ENCODE data around the gene ECHS1. TPM values are rescaled to one million over a fixed set of nuclear protein-coding genes. Genes with fewer than 3 reads are reported as not detected.

ECHS1 gene
- polyA plus RNA-seq, 1 of the 3 experiments (the other 2 are of a cell fraction), result 97.8 TPM

- TF ChIP-seq, protein P1, sequence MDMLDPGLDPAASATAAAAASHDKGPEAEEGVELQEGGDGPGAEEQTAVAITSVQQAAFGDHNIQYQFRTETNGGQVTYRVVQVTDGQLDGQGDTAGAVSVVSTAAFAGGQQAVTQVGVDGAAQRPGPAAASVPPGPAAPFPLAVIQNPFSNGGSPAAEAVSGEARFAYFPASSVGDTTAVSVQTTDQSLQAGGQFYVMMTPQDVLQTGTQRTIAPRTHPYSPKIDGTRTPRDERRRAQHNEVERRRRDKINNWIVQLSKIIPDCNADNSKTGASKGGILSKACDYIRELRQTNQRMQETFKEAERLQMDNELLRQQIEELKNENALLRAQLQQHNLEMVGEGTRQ (IDR thresholded peaks at IDR 0.05; ENCODE audit: borderline replicate concordance, low read depth, low read length), result no peak
- TF ChIP-seq YY1 (IDR thresholded peaks at IDR 0.05; ENCODE audit: low read depth) (no peak), RXRA (IDR thresholded peaks at IDR 0.05; ENCODE audit: borderline replicate concordance, low read depth) (no peak), MAX (IDR thresholded peaks at IDR 0.05; ENCODE audit: low read depth) (no peak), RAD21 (IDR thresholded peaks at IDR 0.05; ENCODE audit: low read length) (no peak), GABPA (IDR thresholded peaks at IDR 0.05; ENCODE audit: low read depth) (no peak), FOSL2 (IDR thresholded peaks at IDR 0.05; ENCODE audit: borderline replicate concordance, low read depth) (no peak), EP300 (IDR thresholded peaks at IDR 0.05; ENCODE audit: borderline replicate concordance in 1 of 2, low read depth in 1 of 2, low read length in 1 of 2) (no peak), IRF3 (IDR thresholded peaks at IDR 0.05; ENCODE audit: low read depth, low read length) (no peak), TEAD4 (IDR thresholded peaks at IDR 0.05; ENCODE audit: borderline replicate concordance, insufficient read depth) (no peak), MXI1 (IDR thresholded peaks at IDR 0.05; ENCODE audit: low read depth, low read length) (no peak), USF1 (IDR thresholded peaks at IDR 0.05; ENCODE audit: borderline replicate concordance, low read depth) (no peak), MEF2A (IDR thresholded peaks at IDR 0.05; ENCODE audit: borderline replicate concordance, low read depth) (no peak), FOXM1 (IDR thresholded peaks at IDR 0.05; ENCODE audit: low read depth) (no peak), SMC3 (IDR thresholded peaks at IDR 0.05; ENCODE audit: low read depth, low read length) (no peak)
- TF ChIP-seq, protein P2, sequence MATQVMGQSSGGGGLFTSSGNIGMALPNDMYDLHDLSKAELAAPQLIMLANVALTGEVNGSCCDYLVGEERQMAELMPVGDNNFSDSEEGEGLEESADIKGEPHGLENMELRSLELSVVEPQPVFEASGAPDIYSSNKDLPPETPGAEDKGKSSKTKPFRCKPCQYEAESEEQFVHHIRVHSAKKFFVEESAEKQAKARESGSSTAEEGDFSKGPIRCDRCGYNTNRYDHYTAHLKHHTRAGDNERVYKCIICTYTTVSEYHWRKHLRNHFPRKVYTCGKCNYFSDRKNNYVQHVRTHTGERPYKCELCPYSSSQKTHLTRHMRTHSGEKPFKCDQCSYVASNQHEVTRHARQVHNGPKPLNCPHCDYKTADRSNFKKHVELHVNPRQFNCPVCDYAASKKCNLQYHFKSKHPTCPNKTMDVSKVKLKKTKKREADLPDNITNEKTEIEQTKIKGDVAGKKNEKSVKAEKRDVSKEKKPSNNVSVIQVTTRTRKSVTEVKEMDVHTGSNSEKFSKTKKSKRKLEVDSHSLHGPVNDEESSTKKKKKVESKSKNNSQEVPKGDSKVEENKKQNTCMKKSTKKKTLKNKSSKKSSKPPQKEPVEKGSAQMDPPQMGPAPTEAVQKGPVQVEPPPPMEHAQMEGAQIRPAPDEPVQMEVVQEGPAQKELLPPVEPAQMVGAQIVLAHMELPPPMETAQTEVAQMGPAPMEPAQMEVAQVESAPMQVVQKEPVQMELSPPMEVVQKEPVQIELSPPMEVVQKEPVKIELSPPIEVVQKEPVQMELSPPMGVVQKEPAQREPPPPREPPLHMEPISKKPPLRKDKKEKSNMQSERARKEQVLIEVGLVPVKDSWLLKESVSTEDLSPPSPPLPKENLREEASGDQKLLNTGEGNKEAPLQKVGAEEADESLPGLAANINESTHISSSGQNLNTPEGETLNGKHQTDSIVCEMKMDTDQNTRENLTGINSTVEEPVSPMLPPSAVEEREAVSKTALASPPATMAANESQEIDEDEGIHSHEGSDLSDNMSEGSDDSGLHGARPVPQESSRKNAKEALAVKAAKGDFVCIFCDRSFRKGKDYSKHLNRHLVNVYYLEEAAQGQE (IDR thresholded peaks at IDR 0.05; ENCODE audit: low read depth, low read length), result no peak
- TF ChIP-seq, protein P3, sequence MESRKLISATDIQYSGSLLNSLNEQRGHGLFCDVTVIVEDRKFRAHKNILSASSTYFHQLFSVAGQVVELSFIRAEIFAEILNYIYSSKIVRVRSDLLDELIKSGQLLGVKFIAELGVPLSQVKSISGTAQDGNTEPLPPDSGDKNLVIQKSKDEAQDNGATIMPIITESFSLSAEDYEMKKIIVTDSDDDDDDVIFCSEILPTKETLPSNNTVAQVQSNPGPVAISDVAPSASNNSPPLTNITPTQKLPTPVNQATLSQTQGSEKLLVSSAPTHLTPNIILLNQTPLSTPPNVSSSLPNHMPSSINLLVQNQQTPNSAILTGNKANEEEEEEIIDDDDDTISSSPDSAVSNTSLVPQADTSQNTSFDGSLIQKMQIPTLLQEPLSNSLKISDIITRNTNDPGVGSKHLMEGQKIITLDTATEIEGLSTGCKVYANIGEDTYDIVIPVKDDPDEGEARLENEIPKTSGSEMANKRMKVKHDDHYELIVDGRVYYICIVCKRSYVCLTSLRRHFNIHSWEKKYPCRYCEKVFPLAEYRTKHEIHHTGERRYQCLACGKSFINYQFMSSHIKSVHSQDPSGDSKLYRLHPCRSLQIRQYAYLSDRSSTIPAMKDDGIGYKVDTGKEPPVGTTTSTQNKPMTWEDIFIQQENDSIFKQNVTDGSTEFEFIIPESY (IDR thresholded peaks at IDR 0.05; ENCODE audit: borderline replicate concordance, low read depth), result no peak
- no peaks in the 10 kb centered on the region for H3F3A ChIP-seq (replicated peaks; ENCODE audit: insufficient read depth)
- H3K4me2 ChIP-seq, result peak overlapping the region; percentile 98
- ChIA-PET POLR2A (interaction anchor here (1.3 kb wide), 1 partner anchor 35 kb away, joined by 3 read pairs; no protein-coding TSS in a partner anchor), CTCF (interaction anchor here (1.3 kb wide), 1 partner anchor 65 kb away, joined by 4 read pairs; no protein-coding TSS in a partner anchor)
- 10% methylated on average over 21 of the region's 21 CpGs for WGBS (ENCODE audit: low lambda C conversion rate)
- peak overlapping the region; percentile 97 for H3K9ac ChIP-seq
- peak; percentile 54 for DNase-seq
- no peak overlapping the region; the same call in 1 of the 2 replicates for H2AFZ ChIP-seq (ENCODE audit: low read depth)
- H3K9me2 ChIP-seq, result no peaks in the 10 kb centered on the region
- H3K9me3 ChIP-seq, result no peaks in the 10 kb centered on the region
- H3K4me3 ChIP-seq (ENCODE audit: low read depth in 2 of 2, low read length in 1 of 2), result peak overlapping the region; percentile 94 to 96
- H3K36me3 ChIP-seq (replicated peaks in 1 of 2; ENCODE audit: control insufficient read depth in 1 of 2, insufficient read depth in 2 of 2, low read length in 1 of 2), result peaks cover 5 to 27% of the 10 kb centered on the region in 2 experiments
- H4K20me1 ChIP-seq (ENCODE audit: insufficient read depth), result no peaks in the 10 kb centered on the region
- peaks cover 9 to 10% of the 10 kb centered on the region in 2 experiments; a peak in 2 of 4 replicates for H3K4me1 ChIP-seq (ENCODE audit: control insufficient read depth in 1 of 2, insufficient read depth in 2 of 2, low read depth in 1 of 2, low read length in 1 of 2)
- no peaks in the 10 kb centered on the region for H3K27me3 ChIP-seq (ENCODE audit: insufficient read depth)
- H3K27ac ChIP-seq (ENCODE audit: low read depth in 2 of 2, low read length in 1 of 2), result peak overlapping the region; percentile 77 to 90
- H3K79me2 ChIP-seq (ENCODE audit: insufficient read depth), result peaks cover 56% of the 10 kb centered on the region
These were observed 21.7 kb upstream of the ECHS1 start for GRCh38 chr10:133394801-133395221.
